Activated T-helper 2 cell treated with anti-CD3 and anti-CD28 coated beads, Interferon-gamma antibody, Interleukin-2, Interleukin-4, amounts not matched to agents 10 μg/mL and 5 μg/mL and 100 μg/mL, durations not matched to agents 14 hours and 24 hours and 36 hours (primary cell): ENCODE data around the gene DAB2IP. TPM values are rescaled to one million over a fixed set of nuclear protein-coding genes. Genes with fewer than 3 reads are reported as not detected.
A peak's percentile ranks its signal among the peaks of the same experiment; 100 is the strongest.
"Not testable (repeated sequence)": the region's sequence is repeated elsewhere in the genome, so short reads cannot be mapped to it uniquely, and the experiment has no call there.

Experiments
- DNase-seq: peaks from one replicate; pipeline ENCODE4 v3.0.0; 2021; ENCODE audit warnings: low spot score
- H3K27ac Mint-ChIP-seq: one replicate; pipeline ENCODE4 v1.8.0; 2021; ENCODE audit warnings: mixed read lengths
- H3K27me3 Mint-ChIP-seq: one replicate; pipeline ENCODE4 v1.8.0; 2021; ENCODE audit warnings: low read depth, mixed read lengths
- H3K36me3 Mint-ChIP-seq: one replicate; pipeline ENCODE4 v1.8.0; 2021; ENCODE audit warnings: low read depth, mixed read lengths
- H3K4me1 Mint-ChIP-seq: one replicate; pipeline ENCODE4 v1.8.0; 2021; ENCODE audit warnings: low read depth, mixed read lengths
- H3K4me3 Mint-ChIP-seq: one replicate; pipeline ENCODE4 v1.8.0; 2021; ENCODE audit warnings: low read depth, mild to moderate bottlenecking, moderate library complexity, mixed read lengths
- H3K9me3 Mint-ChIP-seq: one replicate; pipeline ENCODE4 v1.8.0; 2021; ENCODE audit warnings: mixed read lengths
- intact Hi-C: fragments of 100-400 bp; cut with micrococcal nuclease; formaldehyde crosslinking; loops from one replicate; pipeline ENCODE4 v1.15.1; 2023
- total RNA-seq: library from RNA; stranded (reverse); gene quantifications from 2 replicates; pipeline ENCODE4 v1.2.3, GENCODE V29; 2022

DAB2IP gene
- total RNA-seq, 1 donor from 2014 or later: not detected

DNA sequence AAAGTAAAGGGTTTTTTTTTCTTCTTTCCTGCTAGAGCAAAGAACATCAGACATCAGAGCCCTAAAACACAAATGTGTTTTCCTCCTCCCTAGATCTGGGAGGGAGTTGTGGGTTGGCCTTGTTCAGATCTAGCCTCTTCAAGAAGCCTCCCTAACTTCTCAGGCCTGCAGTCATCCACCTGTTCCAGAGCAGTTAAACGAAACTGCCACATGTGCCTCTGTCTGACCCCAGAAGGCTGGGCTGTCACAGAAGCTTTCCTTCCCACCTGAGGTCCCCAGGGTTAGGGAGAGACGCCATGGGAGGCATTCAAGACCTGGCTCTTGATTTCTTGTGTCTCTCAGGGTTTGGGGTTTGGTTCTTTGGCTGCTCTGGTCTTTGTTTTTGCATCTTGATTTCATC, 87.0 kb downstream of the DAB2IP start:
- H3K4me3 Mint-ChIP-seq: no peak overlapping the region
- H3K36me3 Mint-ChIP-seq: no peaks in the 10 kb centered on the region
- no peak overlapping the region for H3K27ac Mint-ChIP-seq
- intact Hi-C loops: no loop called here
- DNase-seq: no peak
- no peaks in the 10 kb centered on the region for H3K4me1 Mint-ChIP-seq
- H3K9me3 Mint-ChIP-seq: no peaks in the 10 kb centered on the region
- H3K27me3 Mint-ChIP-seq: peaks cover 31% of the 10 kb centered on the region

DNA sequence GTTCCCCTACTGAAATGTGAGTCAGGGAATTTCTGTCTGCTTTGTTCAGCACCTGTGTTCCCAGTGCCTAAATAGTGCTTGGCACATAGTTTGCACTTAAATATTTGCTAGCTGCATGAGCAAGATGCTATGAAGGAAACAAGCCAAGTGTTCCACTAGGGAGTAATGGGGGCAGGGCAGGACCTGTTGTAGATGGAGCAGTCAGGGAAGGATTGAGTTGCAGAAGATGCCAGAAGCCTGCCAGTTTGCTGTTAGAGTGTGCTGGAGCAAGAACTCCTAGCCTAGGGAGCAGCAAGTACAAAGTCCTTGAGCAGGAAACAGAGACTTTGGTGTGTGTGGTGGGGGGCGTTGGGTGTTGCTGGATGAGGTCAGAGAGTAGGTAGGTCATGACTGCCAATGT, 87.5 kb downstream of the DAB2IP start:
- H3K4me1 Mint-ChIP-seq: no peaks in the 10 kb centered on the region
- H3K4me3 Mint-ChIP-seq: no peak overlapping the region
- no peak for DNase-seq
- H3K36me3 Mint-ChIP-seq: no peaks in the 10 kb centered on the region
- H3K27ac Mint-ChIP-seq: no peak overlapping the region
- peaks cover 29% of the 10 kb centered on the region for H3K27me3 Mint-ChIP-seq
- no peaks in the 10 kb centered on the region for H3K9me3 Mint-ChIP-seq
- intact Hi-C loops: no loop called here

DNA sequence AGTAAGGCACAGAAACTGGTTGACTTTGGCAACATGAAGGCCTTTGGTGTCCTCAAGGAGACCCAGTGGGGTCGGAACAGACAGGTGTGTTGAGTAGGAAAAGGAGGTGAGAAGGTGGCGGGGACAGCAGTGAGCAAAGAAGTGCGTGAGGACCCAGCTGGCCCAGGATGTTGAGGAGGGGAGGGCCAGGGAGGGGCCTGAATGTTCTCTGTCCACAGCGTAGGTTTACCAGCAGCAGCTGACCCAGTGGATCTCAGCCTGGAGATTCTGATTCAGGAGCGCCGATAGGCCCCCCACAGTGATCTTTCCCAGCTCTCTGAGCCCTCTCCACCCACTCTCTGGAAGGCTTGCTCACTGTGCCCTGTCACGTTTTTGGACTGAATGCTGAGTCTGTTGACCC, 88.5 kb downstream of the DAB2IP start:
- DNase-seq: no peak

DNA sequence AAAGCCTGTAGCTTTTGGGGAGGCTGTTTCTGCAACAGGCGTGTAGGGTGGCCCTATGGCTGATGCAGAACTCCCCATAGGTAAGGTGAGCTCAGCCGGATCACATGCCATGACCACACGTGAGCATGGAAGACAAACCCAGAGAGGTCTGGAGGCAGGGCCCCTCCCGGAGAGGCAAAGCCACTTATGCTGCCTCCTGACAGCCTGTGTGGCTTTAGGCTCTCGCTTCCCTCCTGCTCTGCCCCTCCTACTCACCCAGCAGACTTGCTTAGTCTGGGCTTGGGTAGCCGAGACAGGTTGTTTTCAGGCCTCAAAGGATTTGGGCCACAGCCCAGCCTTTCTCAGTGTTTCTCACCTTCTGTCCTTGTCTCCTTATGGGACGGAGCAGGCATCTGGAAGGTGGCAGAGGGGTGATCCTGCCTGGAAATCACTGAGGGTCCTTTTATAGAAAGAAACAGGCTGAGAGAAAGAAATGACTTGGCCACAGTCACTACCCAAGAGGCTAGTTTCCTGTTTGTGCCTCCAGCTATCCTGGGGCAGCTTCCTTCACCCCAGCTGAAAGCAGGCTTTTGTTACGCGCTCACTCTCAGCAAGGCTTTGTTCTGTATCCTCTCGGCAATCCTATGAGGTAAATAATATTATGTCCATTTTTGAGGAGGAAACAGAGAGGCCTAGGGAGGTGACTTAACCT, 89.9 kb downstream of the DAB2IP start:
- Mint-ChIP-seq H3K4me3 (no peak overlapping the region), H3K27ac (no peak overlapping the region), H3K27me3 (peaks cover 14% of the 10 kb centered on the region), H3K36me3 (no peaks in the 10 kb centered on the region), H3K4me1 (no peaks in the 10 kb centered on the region), H3K9me3 (no peaks in the 10 kb centered on the region)
- intact Hi-C loops: no loop called here
- no peak for DNase-seq

More for the DNA sequence above, 88.5 kb downstream of the DAB2IP start:
- Mint-ChIP-seq H3K4me1 (no peaks in the 10 kb centered on the region), H3K27ac (no peak overlapping the region), H3K9me3 (no peaks in the 10 kb centered on the region), H3K36me3 (no peaks in the 10 kb centered on the region), H3K27me3 (peaks cover 25% of the 10 kb centered on the region), H3K4me3 (no peak overlapping the region)
- intact Hi-C loops: no loop called here

DNA sequence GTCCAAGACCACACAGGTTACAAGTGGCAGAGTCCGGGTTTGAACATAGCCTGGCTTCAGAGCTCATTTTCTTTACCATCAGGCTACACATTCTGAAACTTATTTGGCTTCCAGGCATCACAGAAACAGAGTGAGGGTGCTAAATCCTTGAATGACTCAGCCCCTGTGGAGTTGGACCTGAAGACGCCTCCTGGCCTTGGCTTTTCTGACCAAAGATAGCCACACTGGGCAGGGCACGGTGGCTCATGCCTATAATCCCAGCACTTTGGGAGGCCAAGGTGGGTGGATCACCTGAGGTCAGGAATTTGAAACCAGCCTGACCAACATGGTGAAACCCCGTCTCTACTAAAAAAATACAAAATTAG, 90.5 kb downstream of the DAB2IP start:
- H3K36me3 Mint-ChIP-seq, H3K4me3 Mint-ChIP-seq, H3K4me1 Mint-ChIP-seq, H3K9me3 Mint-ChIP-seq, H3K27ac Mint-ChIP-seq, DNase-seq, intact Hi-C loops: not testable (repeated sequence)
- H3K27me3 Mint-ChIP-seq: peaks cover 10% of the 10 kb centered on the region

DNA sequence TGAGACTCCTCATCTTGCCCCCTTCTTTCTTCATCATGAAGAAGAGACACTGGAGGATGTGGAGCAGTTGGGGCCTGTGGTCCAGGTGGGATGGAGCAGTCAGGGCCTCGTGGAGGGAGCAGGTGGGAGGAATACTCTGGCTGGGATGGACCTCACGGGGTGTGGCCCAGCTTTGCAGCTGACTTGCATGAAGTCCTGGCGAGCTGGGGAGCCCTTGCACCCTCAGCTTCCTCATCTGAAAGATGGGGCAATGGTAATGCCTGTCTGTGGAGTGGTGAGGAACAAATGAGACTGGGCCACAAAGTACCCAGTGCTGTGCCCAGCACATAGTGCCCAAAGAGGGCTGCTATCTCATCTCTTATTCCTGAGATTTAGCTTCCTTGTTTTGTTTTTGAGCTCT, 91.5 kb downstream of the DAB2IP start:
- DNase-seq: no peak
- Mint-ChIP-seq H3K4me3 (no peak overlapping the region), H3K36me3 (no peaks in the 10 kb centered on the region), H3K27ac (no peak overlapping the region), H3K9me3 (no peaks in the 10 kb centered on the region), H3K4me1 (peaks cover 2% of the 10 kb centered on the region), H3K27me3 (peaks cover 10% of the 10 kb centered on the region)
- intact Hi-C loops: no loop called here

DNA sequence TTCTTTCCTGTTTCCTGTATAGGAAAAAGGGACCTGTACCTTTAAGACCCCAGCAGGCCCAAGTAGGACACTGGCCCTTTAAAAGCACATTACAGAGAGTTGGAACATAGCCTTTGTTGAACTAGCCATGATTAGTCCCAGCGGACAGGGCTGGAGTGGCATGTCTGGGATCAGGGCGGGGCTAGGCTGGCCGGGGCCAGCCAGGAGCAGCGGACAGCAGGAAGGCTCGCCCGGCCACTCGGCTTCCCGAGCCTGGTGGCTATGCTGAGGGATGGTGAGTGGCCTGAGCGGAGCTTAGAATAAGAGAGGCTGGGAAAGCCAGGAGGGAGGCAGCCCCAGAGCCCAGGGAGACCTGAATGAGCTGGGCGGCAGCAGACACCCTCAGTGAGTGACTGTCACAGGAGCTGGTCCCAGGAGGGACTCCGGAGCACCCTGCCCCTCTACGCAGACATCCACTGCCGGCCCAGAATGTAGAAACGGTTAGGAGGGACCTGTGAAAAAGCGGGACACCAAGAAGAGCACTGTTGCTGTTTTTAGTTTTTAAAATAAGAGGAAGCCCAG, 92.1 kb downstream of the DAB2IP start:
- Mint-ChIP-seq H3K4me3 (no peak overlapping the region), H3K9me3 (no peaks in the 10 kb centered on the region), H3K36me3 (no peaks in the 10 kb centered on the region), H3K4me1 (peaks cover 3% of the 10 kb centered on the region), H3K27me3 (peaks cover 9% of the 10 kb centered on the region), H3K27ac (no peak overlapping the region)
- intact Hi-C loops: loop anchor here (2.0 kb wide), 1 partner anchor 249 kb away; no protein-coding TSS in a partner anchor
- no peak for DNase-seq

DNA sequence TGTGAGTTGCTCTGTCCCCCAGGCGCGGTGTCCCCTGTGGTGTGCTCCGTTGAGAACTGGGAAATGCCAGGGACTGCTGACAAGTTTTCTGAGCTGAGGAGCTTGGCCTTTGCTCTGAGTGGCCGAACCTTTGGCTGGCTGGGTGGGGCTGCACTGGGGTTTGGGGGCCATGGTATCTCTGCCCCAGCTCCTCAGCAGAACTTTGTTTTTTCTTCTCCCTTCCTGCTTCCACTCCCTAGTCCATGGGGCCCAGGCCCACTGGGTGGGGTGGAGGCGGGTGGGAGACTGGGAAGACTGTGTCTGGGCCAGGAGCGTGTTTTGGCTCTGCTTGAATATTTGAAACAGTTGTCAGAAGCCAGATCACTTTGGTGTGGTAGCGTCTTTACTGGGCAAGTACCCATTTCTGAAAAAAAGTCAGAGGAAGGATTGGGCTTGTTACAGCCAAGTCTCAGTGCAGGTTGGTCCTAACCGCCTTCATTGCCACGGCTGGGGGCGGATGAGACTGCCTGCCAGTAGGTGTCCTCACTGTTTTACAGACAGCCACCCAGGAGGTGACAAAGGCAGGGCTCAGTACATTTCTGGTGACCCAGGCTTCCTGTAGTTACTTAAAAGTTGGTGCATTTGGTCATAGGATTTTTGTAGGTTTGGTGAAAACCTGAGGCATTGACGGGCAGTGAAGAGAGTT, 92.7 kb downstream of the DAB2IP start:
- Mint-ChIP-seq H3K4me1 (peaks cover 3% of the 10 kb centered on the region), H3K9me3 (no peaks in the 10 kb centered on the region), H3K27ac (no peak overlapping the region), H3K27me3 (peaks cover 3% of the 10 kb centered on the region), H3K36me3 (no peaks in the 10 kb centered on the region), H3K4me3 (no peak overlapping the region)
- DNase-seq: peak; percentile 29
- intact Hi-C loops: loop anchor here (2.0 kb wide), 1 partner anchor 249 kb away; no protein-coding TSS in a partner anchor

DNA sequence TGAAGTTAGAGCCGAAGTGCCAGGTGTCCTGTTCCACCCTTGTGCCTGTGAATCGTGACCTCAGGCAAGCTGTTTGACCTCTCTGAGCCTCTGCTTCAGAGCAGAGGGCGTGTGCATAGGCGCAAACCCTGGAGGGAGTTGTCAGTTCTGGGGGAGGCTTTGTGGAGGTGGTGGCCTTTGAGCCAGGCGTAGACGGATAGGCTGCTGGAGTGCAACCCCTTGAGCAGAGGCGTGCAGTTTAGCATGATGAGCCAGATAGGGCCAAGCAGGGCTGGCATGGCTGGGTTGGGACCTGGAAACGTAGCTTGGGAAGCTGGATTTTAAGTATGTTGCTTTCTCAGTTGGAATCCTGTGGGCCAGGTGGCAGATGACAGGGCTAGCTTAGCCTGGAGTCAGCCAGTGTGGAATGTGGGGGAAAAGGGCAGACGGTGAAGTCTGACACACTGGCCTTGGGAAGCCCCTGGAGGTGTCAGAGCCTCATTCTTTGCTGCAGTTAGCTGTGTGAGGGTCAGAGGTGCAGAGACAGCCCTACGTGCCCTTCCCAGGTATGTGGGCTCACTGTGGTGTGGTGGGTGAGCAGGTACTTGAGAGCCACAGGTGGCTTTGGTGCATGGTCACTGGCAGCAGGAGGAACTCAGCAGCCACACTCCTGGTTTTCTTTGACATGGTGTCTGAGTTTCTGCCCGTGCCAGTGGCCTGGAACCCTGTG, 93.4 kb downstream of the DAB2IP start:
- Mint-ChIP-seq H3K4me3 (no peak overlapping the region), H3K27ac (no peak overlapping the region), H3K9me3 (no peaks in the 10 kb centered on the region), H3K36me3 (no peaks in the 10 kb centered on the region), H3K27me3 (peaks cover 1% of the 10 kb centered on the region), H3K4me1 (peaks cover 3% of the 10 kb centered on the region)
- intact Hi-C loops: loop anchor here (2.0 kb wide), 1 partner anchor 248 kb away; no protein-coding TSS in a partner anchor
- DNase-seq: no peak

DNA sequence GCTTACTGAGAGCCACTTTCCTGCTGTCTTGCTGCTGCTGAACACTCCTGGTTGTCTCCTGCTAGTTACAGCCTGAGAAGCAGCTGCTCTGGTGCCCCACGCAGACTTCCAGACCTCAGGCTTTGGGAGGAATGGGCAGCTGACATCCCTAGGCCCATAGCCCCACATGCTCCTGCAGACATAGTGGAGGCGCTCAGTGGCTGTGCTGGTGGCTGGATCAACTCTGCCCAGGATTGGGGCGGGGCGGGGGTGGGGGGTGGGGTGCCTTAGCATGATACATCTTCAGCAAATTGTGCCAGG, 93.9 kb downstream of the DAB2IP start:
- H3K9me3 Mint-ChIP-seq: no peaks in the 10 kb centered on the region
- H3K4me3 Mint-ChIP-seq: no peak overlapping the region
- H3K4me1 Mint-ChIP-seq: peaks cover 3% of the 10 kb centered on the region
- H3K27ac Mint-ChIP-seq: no peak overlapping the region
- DNase-seq: no peak
- intact Hi-C loops: loop anchor here (2.0 kb wide), 1 partner anchor 247 kb away; no protein-coding TSS in a partner anchor
- peaks cover 1% of the 10 kb centered on the region for H3K27me3 Mint-ChIP-seq
- no peaks in the 10 kb centered on the region for H3K36me3 Mint-ChIP-seq

DNA sequence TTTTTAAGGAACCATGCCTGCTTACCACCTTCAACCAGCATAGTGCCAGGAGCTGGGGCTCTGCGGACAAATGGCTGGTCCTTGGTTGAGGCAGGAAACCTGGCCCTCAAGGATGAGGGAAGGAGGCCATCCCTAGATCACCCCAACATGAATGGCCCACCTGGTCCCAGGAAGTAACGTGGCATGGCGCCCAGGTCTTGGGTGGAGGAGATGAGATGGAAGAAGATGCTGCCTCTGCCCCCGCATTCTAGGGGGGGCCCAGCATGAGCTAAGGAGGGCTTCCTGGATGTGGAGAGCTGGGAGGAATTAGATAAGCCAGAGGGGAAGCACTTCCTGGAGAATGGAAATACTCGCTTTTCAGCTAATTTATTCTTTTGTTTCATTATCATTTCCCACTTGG, 95.0 kb downstream of the DAB2IP start:
- intact Hi-C loops: no loop called here
- no peak for DNase-seq
- Mint-ChIP-seq H3K9me3 (no peaks in the 10 kb centered on the region), H3K36me3 (no peaks in the 10 kb centered on the region), H3K4me3 (no peak overlapping the region), H3K4me1 (peaks cover 3% of the 10 kb centered on the region), H3K27me3 (peaks cover 1% of the 10 kb centered on the region), H3K27ac (no peak overlapping the region)

DNA sequence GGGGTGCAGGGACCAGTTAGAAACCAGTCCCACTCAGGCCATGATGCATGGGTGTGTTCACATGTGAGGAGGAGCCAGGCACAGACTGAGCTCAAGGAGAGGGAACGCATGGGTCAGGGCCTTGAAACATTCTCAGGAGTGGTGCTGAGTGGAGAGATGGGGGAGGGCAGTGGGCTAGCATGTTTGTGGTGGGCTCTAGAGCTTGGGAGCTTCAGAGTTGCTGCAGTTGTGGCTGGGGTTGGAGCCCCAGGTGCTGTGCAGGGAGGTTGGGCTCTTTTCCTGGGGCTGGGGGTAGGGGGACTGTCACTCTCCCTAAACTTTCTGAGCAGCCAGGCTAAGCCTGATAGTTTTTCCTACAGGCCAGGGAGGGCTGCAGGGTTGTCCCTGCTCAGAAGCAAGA, 95.4 kb downstream of the DAB2IP start:
- Mint-ChIP-seq H3K4me3 (no peak overlapping the region), H3K4me1 (peaks cover 3% of the 10 kb centered on the region)
- intact Hi-C loops: no loop called here

DNA sequence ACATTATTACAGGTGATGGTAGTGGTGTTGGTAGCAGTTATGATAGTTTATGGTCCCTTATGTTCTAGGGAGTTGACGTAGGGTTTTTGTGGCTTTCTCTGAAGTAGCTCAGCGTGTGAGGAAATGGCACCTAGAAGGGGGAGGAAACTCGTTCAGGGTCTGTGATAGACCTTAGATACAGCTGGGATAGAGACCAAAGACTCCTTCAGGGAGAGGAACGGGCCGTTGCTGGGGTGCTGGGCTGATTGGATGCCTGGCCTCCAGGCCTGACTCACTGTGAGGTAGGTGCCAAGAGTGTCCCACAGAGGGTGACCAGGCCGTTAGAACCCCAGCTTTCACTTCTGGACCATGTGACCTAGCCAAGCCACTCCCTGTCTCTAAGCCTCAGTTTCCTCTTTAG, 96.6 kb downstream of the DAB2IP start:
- H3K4me1 Mint-ChIP-seq: peaks cover 3% of the 10 kb centered on the region
- no peak overlapping the region for H3K4me3 Mint-ChIP-seq
- DNase-seq: no peak
- H3K27me3 Mint-ChIP-seq: no peaks in the 10 kb centered on the region
- no peak overlapping the region for H3K27ac Mint-ChIP-seq
- intact Hi-C loops: no loop called here
- H3K36me3 Mint-ChIP-seq: no peaks in the 10 kb centered on the region
- H3K9me3 Mint-ChIP-seq: no peaks in the 10 kb centered on the region

More for the DNA sequence above, 95.4 kb downstream of the DAB2IP start:
- no peak for DNase-seq
- H3K27ac Mint-ChIP-seq: no peak overlapping the region
- peaks cover 1% of the 10 kb centered on the region for H3K27me3 Mint-ChIP-seq
- H3K36me3 Mint-ChIP-seq: no peaks in the 10 kb centered on the region
- H3K9me3 Mint-ChIP-seq: no peaks in the 10 kb centered on the region
